NCI-H1436 (cell line): ENCODE data around the gene ETV2.
"Not testable (repeated sequence)": the region's sequence is repeated elsewhere in the genome, so short reads cannot be mapped to it uniquely, and the experiment has no call there.

Source experiments
- DNase-seq: peaks from one replicate; lab custom pipeline; 2025; lab: John Stamatoyannopoulos, UW

The ETV2 gene

GRCh38 chr19:35657904-35658700 is 16.6 kb downstream of the ETV2 start:
- no peak for DNase-seq

- no peak for DNase-seq
Observed at GRCh38 chr19:35661995-35662340, 20.4 kb downstream of the ETV2 start.

DNA sequence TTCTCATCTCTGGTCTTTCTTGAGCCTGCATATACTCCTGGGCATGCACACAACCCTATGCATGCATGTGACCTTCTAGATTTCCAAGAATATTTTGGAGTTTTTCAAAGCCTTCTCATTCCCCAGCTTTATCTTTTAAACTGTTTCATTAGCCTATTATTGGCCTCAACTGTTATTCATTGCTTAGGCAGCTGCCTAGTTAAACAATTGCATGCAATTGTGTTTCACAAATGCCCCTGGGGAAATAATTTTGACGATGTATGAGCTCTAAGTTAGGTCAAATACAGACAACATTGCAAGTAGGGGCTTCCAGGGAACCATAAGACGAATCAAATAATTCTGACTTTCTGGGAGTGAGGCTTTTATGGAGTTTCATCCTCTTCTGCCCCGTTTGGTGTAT is 22.4 kb downstream of the ETV2 start:
- no peak for DNase-seq

DNA sequence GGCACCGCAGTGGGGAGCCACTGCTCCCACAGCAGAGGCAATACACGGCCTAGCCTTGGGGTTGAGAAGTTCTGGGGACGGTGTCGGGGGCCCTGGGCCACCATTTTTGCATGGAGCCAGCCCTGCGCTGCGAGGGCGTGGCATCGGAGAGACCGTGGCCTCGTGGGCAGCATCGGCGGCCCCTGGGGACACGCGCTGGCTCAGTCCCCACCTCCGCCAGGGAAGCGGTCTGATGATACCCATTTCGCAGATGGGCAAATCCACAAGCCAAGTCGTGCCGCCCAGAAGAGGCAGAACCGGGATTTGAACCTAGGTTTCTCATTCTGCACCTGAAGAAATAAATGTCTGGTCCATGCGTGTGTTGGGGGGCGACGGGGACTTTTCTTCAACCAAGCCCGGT is 23.6 kb downstream of the ETV2 start:
- DNase-seq = no peak

GRCh38 chr19:35665604-35666003 is 24.1 kb downstream of the ETV2 start:
- DNase-seq = no peak

- no peak for DNase-seq
Observed at GRCh38 chr19:35666251-35666913, 24.8 kb downstream of the ETV2 start, which contains the start of gene UPK1A. UPK1A (plus strand) TSS chr19:35666517; CDS start chr19:35666813, 296 bp downstream.

DNA sequence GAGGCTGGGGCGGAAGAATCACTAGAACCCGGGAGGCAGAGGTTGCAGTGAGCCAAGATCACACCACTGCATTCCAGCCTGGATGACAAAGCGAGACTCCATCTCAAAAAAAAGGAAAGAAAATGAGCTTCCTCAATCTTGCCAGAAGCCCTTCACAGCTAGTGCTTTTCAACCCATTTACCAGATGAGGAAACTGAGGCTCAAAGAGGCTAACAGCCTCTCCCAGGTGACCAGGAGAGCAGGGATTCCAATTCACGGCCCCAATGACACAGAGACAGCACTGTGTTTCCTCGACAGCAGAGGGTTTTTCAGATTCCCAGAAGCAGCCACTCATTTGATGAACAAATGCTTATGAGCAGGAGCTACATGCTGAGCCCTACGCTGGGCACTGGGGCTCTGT is 28.0 kb downstream of the ETV2 start:
- no peak for DNase-seq

- no peak for DNase-seq
Observed at GRCh38 chr19:35669974-35670373, 28.4 kb downstream of the ETV2 start.

GRCh38 chr19:35670686-35671085 is 29.1 kb downstream of the ETV2 start:
- no peak for DNase-seq

- no peak for DNase-seq
Observed at GRCh38 chr19:35671818-35672217, 30.3 kb downstream of the ETV2 start.

DNA sequence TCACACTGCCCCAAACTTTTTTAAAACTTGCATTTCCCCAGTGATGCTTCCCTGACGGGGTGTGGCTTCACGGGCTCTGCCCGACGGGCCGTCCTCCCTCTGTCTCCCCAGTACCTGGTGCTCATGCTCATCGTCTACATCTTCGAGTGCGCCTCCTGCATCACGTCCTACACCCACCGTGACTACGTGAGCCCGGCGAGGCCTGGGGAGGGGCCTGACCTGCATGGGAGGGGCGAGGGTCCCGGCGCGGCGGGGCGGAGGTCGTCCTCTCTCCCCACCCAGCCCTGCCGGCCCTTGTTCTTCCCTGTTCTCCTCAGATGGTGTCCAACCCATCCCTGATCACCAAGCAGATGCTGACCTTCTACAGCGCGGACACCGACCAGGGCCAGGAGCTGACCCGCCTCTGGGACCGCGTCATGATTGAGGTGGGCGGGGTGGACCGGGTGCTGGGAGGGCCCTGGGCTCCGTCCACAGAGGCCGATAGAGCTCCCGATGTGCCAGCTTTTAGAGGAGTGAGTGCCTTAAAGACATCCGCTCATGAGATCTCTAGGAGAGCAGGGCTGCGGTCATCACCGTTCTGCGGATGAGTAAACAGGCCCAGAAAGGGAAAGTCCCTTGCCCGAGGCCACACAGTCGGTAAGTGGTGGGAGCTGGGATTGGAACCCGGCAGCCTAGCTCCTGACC is 31.7 kb downstream of the ETV2 start:
- DNase-seq = peak; percentile 9

DNA sequence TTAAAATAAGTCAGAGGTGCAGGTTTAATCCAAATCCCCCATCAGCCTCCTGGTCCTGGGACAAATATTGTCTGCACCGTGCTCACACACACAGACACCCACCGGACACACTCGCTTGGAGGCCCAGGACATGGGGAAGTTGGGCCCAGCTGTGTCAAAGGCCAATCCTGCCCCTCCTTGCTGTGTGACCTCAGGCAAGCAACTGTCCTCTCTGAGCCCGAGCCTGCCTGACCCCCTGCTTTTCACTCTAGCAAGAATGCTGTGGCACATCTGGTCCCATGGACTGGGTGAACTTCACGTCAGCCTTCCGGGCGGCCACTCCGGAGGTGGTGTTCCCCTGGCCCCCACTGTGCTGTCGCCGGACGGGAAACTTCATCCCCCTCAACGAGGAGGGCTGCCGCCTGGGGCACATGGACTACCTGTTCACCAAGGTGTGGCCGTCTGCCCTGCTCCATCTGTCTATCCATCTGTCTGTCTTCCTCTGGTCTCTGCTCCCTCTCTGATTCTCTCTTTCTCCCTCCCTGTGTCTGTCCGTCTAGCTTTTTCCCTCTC is 34.1 kb downstream of the ETV2 start:
- no peak for DNase-seq

DNA sequence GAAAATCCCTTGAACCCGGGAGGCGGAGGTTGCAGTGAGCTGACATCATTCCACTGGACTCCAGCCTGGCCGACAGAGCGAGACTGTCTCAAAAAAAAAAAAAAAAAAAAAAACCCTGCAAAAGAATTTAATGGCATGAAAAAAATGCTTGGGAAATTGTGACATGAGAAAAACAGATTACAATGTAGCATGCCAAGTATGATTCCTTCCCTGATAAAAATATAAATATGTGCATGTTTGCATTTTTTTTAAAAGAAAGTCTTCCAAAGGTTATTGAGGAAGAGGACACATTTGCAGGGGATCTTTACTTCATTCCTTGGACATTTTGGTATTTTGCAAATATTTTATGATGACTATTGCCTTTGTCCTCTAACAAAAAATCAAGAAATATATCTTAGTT is 48.3 kb downstream of the ETV2 start:
- DNase-seq = no peak

DNA sequence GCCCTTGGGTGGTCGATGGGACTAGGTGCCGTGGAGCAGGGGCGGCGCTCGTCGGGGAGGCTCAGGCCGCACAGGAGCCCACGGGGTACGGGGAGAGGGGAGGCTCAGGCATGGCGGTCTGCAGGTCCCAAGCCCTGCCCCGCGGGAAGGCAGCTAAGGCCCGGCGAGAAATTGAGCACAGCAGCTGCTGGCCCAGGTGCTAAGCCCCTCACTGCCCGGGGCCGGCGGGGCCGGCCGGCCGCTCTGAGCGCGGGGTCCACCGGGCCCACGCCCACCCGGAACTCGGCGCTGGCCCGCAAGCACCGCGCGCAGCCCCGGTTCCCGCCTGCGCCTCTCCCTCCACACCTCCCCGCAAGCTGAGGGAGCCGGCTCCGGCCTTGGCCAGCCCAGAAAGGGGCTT is 49.6 kb downstream of the ETV2 start:
- not testable (repeated sequence) for DNase-seq

DNA sequence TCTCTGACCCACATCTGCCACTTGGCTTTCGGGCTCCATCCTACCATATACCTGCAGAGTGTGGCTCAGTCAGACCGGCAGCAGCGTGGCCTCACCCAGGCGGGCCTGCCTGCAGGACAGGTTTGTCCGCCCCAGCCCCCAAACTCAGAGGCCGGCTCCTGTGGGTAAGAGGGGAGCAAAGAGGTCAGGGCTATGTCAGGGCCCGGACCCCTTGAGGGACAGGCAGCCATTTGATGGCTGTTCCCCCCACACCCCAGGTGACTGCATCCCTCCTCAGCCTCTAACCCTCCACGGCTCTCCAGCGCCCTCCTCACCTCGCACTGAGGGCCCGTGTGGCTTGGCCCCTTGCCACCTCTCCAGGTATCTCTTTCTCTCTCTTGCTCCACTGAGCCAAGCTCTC is 50.5 kb downstream of the ETV2 start:
- no peak for DNase-seq

DNA sequence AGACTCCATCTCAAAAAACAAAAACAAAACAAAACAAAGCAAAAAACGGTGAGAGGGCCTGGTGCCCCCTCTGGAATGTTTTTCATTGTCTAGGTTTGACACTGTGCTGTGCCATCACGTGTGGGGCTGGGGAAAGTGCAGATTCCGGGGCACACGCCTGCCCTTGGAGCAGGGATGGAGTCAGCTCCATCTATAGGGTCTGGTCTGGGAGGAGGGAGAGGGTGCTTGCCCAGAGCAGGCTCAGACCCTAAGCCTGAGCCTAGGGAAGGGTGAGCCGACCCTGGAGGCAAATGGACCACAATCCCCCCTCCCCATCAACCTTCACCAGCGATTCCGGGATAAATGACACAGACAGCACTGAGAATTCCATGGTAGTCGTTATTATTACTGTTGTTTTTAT is 51.9 kb downstream of the ETV2 start:
- DNase-seq = no peak

- peak; percentile 86 for DNase-seq
Observed at GRCh38 chr19:35693835-35694599, 52.5 kb downstream of the ETV2 start.
